ENCODE measurements around the gene MCF2.

- TF ChIP-seq EZH2 (IDR thresholded peaks at IDR 0.05; ENCODE audit: borderline replicate concordance, low read depth, low read length, severe bottlenecking): no peak
- TF ChIP-seq CTCF (IDR thresholded peaks at IDR 0.05; ENCODE audit: borderline replicate concordance, extremely low read depth, low read length, poor library complexity, severe bottlenecking): no peak
Observed at GRCh38 chrX:139566981-139567380, 141.0 kb downstream of the MCF2 start.

Data from DND-41 (cell line).